Measurements from ENCODE around the gene FOCAD. TPM values are rescaled to one million over a fixed set of nuclear protein-coding genes. Genes with fewer than 3 reads are reported as not detected.

The FOCAD gene
- total and polyA plus RNA-seq, 2 of the 8 experiments (the other 6 are each of a cell fraction or from before 2014, with no cell fraction given): 22.0 to 38.4 TPM

GRCh38 chr9:21043841-21044240 is 359.8 kb downstream of the FOCAD start:
- Histone ChIP-seq H3K23me2 (ENCODE audit: low read depth, low read length) (no peaks in the 10 kb centered on the region), H3K4me1 (replicated peaks in 1 of 4; ENCODE audit: control insufficient read depth in 3 of 4, insufficient read depth in 4 of 4, low read length in 3 of 4) (no peaks in the 10 kb centered on the region), H2AK5ac (ENCODE audit: low read depth, low read length) (no peak overlapping the region), H4K5ac (ENCODE audit: insufficient read length, low read depth, low read length) (no peak overlapping the region), H2AFZ (ENCODE audit: low read length) (no peak overlapping the region), H3K27me3 (replicated peaks in 1 of 4; ENCODE audit: control insufficient read depth in 3 of 4, extremely low read depth in 1 of 4, insufficient read depth in 3 of 4, low read length in 3 of 4) (no peaks in the 10 kb centered on the region), H2BK5ac (ENCODE audit: low read depth, low read length) (no peak overlapping the region), H4K20me1 (replicated peaks in 1 of 2; ENCODE audit: control insufficient read depth in 1 of 2, insufficient read depth in 2 of 2, low read length in 2 of 2) (no peaks in the 10 kb centered on the region), H3K4me3 (ENCODE audit: extremely low read depth in 1 of 4, insufficient read depth in 2 of 4, low read depth in 3 of 4, low read length in 4 of 4) (no peak overlapping the region), H3K23ac (ENCODE audit: insufficient read length) (no peak overlapping the region), H2BK20ac (ENCODE audit: low read length) (no peak overlapping the region), H4K8ac (ENCODE audit: extremely low read depth, insufficient read depth, low read length) (no peak overlapping the region), H2BK12ac (ENCODE audit: low read depth, low read length) (no peak overlapping the region), H3K27ac (ENCODE audit: low read depth, low read length) (no peak overlapping the region), H3K9me3 (ENCODE audit: insufficient read depth in 2 of 2, low read depth in 1 of 2, low read length in 1 of 2) (no peaks in the 10 kb centered on the region), H3K4ac (replicated peaks; ENCODE audit: insufficient read length, low read depth, low read length) (no peak overlapping the region), H3K18ac (ENCODE audit: extremely low read depth, low read length) (no peak overlapping the region), H3K56ac (replicated peaks; ENCODE audit: insufficient read length, low read depth, low read length) (no peak overlapping the region), H3K36me3 (ENCODE audit: control insufficient read depth in 2 of 4, insufficient read depth in 4 of 4, low read length in 3 of 4) (no peaks in the 10 kb centered on the region), H2BK15ac (ENCODE audit: low read length) (no peak overlapping the region), H3K14ac (ENCODE audit: insufficient read length) (no peak overlapping the region), H3K9ac (replicated peaks in 1 of 4; ENCODE audit: extremely low read depth in 1 of 4, low read depth in 3 of 4, low read length in 3 of 4) (no peak overlapping the region), H3K79me2 (ENCODE audit: control insufficient read depth in 1 of 2, insufficient read depth in 2 of 2, low read length in 2 of 2) (no peaks in the 10 kb centered on the region), H3K4me2 (ENCODE audit: insufficient read depth in 1 of 2, low read depth in 2 of 2, low read length in 2 of 2) (no peak overlapping the region), H3K79me1 (ENCODE audit: low read depth, low read length) (no peaks in the 10 kb centered on the region), H4K91ac (replicated peaks; ENCODE audit: insufficient read length, low read length) (no peak overlapping the region), H2BK120ac (replicated peaks; ENCODE audit: low read depth, low read length) (no peak overlapping the region)
- POLR2A ChIA-PET (ENCODE audit: partially characterized antibody): interaction anchor here (1.2 to 1.4 kb wide), 2 partner anchors 12 to 13 kb away, joined by 3 read pairs; partner anchors contain the start of gene HACD4
- no peak for FAIRE-seq
- CTCF ChIA-PET (ENCODE audit: partially characterized antibody): interaction anchor here (0.7 to 1.0 kb wide), 2 partner anchors 151 to 438 kb away, joined by 3 read pairs; no protein-coding TSS in a partner anchor
- no peak for DNase-seq (ENCODE audit: low read depth in 1 of 2, low spot score in 2 of 2)
- TF ChIP-seq EP300 (IDR thresholded peaks at IDR 0.05; ENCODE audit: borderline replicate concordance in 1 of 2, low read depth in 2 of 2, low read length in 2 of 2): no peak
- TF ChIP-seq SP2 (IDR thresholded peaks at IDR 0.05; ENCODE audit: low read length): no peak
- TF ChIP-seq KDM1A (IDR thresholded peaks at IDR 0.05; ENCODE audit: borderline replicate concordance, low read length): no peak
- no peak for TF ChIP-seq SIX5 (IDR thresholded peaks at IDR 0.05; ENCODE audit: low read depth, low read length)
- 96% methylated on average over 3 of the region's 3 CpGs; no CpG with 5 or more reads in 1 of the 2 experiments for WGBS, 2 experiments (ENCODE audit: extremely low coverage in 1 of 2, insufficient coverage in 1 of 2, insufficient read length in 1 of 2, insufficient replicate concordance in 2 of 2, low coverage in 1 of 2, low lambda C conversion rate in 2 of 2, missing lambda C conversion rate in 1 of 2)

Measured in H1 (cell line).